Fibroblast of peridontal ligament (primary cell): ENCODE results near the gene WASL.
"Not testable (repeated sequence)": the region's sequence is repeated elsewhere in the genome, so short reads cannot be mapped to it uniquely, and the experiment has no call there.

Experiments used
- DNase-seq: peaks from one replicate; pipeline ENCODE4 v3.0.0-alpha.2; 2010; ENCODE audit errors: extremely low read depth

Gene WASL

GRCh38 chr7:123734498-123734897 lies 14.3 kb downstream of the WASL start:
- DNase-seq, result no peak

- no peak for DNase-seq
Observed at GRCh38 chr7:123732413-123733091, 16.3 kb downstream of the WASL start.

GRCh38 chr7:123729218-123729578 lies 19.6 kb downstream of the WASL start:
- DNase-seq, result no peak

GRCh38 chr7:123727071-123727837 lies 21.5 kb downstream of the WASL start:
- peak; percentile 92 for DNase-seq

GRCh38 chr7:123725586-123726171 lies 23.1 kb downstream of the WASL start:
- DNase-seq, result no peak

GRCh38 chr7:123724817-123725253 lies 24.0 kb downstream of the WASL start:
- no peak for DNase-seq

- no peak for DNase-seq
Observed at GRCh38 chr7:123723913-123724312, 24.9 kb downstream of the WASL start.

GRCh38 chr7:123720527-123720926 lies 28.3 kb downstream of the WASL start:
- DNase-seq, result not testable (repeated sequence)

- DNase-seq, result no peak
Observed at GRCh38 chr7:123719197-123719721, 29.5 kb downstream of the WASL start.

GRCh38 chr7:123718773-123719172 lies 30.0 kb downstream of the WASL start:
- no peak for DNase-seq

GRCh38 chr7:123717689-123718088 lies 31.1 kb downstream of the WASL start:
- DNase-seq, result no peak

GRCh38 chr7:123716877-123717276 lies 31.9 kb downstream of the WASL start:
- DNase-seq, result no peak

- no peak for DNase-seq
Observed at GRCh38 chr7:123715799-123716198, 33.0 kb downstream of the WASL start.

GRCh38 chr7:123715198-123715597 lies 33.6 kb downstream of the WASL start:
- no peak for DNase-seq

- DNase-seq, result peak; percentile 61
Observed at GRCh38 chr7:123714296-123715080, 34.3 kb downstream of the WASL start.

GRCh38 chr7:123712619-123713018 lies 36.2 kb downstream of the WASL start:
- DNase-seq, result peak; percentile 74

- no peak for DNase-seq
Observed at GRCh38 chr7:123711832-123712293, 36.9 kb downstream of the WASL start.

- no peak for DNase-seq
Observed at GRCh38 chr7:123710683-123711082, 38.1 kb downstream of the WASL start.

- DNase-seq, result peak; percentile 29
Observed at GRCh38 chr7:123709525-123709924, 39.3 kb downstream of the WASL start.

GRCh38 chr7:123705211-123705901 lies 43.4 kb downstream of the WASL start:
- DNase-seq, result no peak
